Type B pancreatic cell (in vitro differentiated cells): ENCODE measurements around the gene STK40. TPM values are rescaled to one million over a fixed set of nuclear protein-coding genes. Genes with fewer than 3 reads are reported as not detected.

Experiments used
- DNase-seq: peaks from one replicate; pipeline ENCODE4 v3.0.0; 2021; ENCODE audit warnings: mixed read lengths; ENCODE audit not compliant: unreplicated experiment; ENCODE audit errors: extremely low spot score
- H3K27ac Mint-ChIP-seq: 2 replicates; pipeline ENCODE4 v1.8.0; 2021; ENCODE audit warnings: mild to moderate bottlenecking, mixed read lengths
- H3K27me3 Mint-ChIP-seq: 2 replicates; pipeline ENCODE4 v1.8.0; 2021; ENCODE audit warnings: mixed read lengths
- H3K36me3 Mint-ChIP-seq: 2 replicates; pipeline ENCODE4 v1.8.0; 2021; ENCODE audit warnings: mixed read lengths
- H3K4me1 Mint-ChIP-seq: one replicate; pipeline ENCODE4 v1.8.0; 2021; ENCODE audit warnings: mixed read lengths; ENCODE audit not compliant: unreplicated experiment
- H3K4me3 Mint-ChIP-seq: 2 replicates; pipeline ENCODE4 v1.8.0; 2021; ENCODE audit warnings: mild to moderate bottlenecking, mixed read lengths
- H3K9me3 Mint-ChIP-seq: 2 replicates; pipeline ENCODE4 v1.8.0; 2021; ENCODE audit warnings: mixed read lengths
- CTCF ChIP-seq: fragments of 200-600 bp; sonication (generic); conservative IDR thresholded peaks from 2 replicates; pipeline ENCODE4 v1.5.0; 2021; ENCODE audit warnings: antibody characterized with exemption, mild to moderate bottlenecking
- total RNA-seq: library from RNA; stranded (reverse); gene quantifications from 2 replicates; pipeline ENCODE4 v1.2.1, GENCODE V29; 2021; ENCODE audit warnings: low replicate concordance

STK40 gene
- total RNA-seq, 1 donor from 2014 or later = 58.5 TPM

GRCh38 chr1:36327421-36328087, 58.2 kb downstream of the STK40 start:
- no peak for TF ChIP-seq CTCF
- H3K36me3 Mint-ChIP-seq = no peaks in the 10 kb centered on the region
- H3K9me3 Mint-ChIP-seq = peaks cover 3% of the 10 kb centered on the region
- DNase-seq = no peak
- peak overlapping the region; percentile 55 for H3K4me3 Mint-ChIP-seq
- peaks cover 33% of the 10 kb centered on the region for H3K4me1 Mint-ChIP-seq
- H3K27me3 Mint-ChIP-seq = peaks cover 15% of the 10 kb centered on the region
- peak overlapping the region; percentile 75 for H3K27ac Mint-ChIP-seq

- no peaks in the 10 kb centered on the region for H3K36me3 Mint-ChIP-seq
- peaks cover 36% of the 10 kb centered on the region for H3K4me1 Mint-ChIP-seq
- peak overlapping the region; percentile 75 for H3K27ac Mint-ChIP-seq
- TF ChIP-seq CTCF = no peak
- peak overlapping the region; percentile 25 for H3K4me3 Mint-ChIP-seq
- H3K9me3 Mint-ChIP-seq = no peaks in the 10 kb centered on the region
- peaks cover 8% of the 10 kb centered on the region for H3K27me3 Mint-ChIP-seq
- DNase-seq = no peak
Measured at GRCh38 chr1:36326499-36326898, 59.2 kb downstream of the STK40 start.

- Mint-ChIP-seq H3K27ac (peak overlapping the region; percentile 92), H3K9me3 (no peaks in the 10 kb centered on the region), H3K4me3 (peak overlapping the region; percentile 91), H3K27me3 (peaks cover 4% of the 10 kb centered on the region), H3K4me1 (peaks cover 41% of the 10 kb centered on the region), H3K36me3 (no peaks in the 10 kb centered on the region)
- no peak for TF ChIP-seq CTCF
- no peak for DNase-seq
Measured at GRCh38 chr1:36324353-36324703, 61.4 kb downstream of the STK40 start.

GRCh38 chr1:36323636-36324352, 61.9 kb downstream of the STK40 start, which contains the start of gene EVA1B:
Gene EVA1B, minus strand, starts transcription at chr1:36323645. Its CDS starts 608 bp downstream, at chr1:36323037.
- peak; percentile 80 for DNase-seq
- H3K27ac Mint-ChIP-seq = peak within 1 kb of the TSS; percentile 92
- no peaks in the 10 kb centered on the region for H3K36me3 Mint-ChIP-seq
- peak within 1 kb of the TSS; percentile 91 for H3K4me3 Mint-ChIP-seq
- peaks cover 39% of the 10 kb centered on the region for H3K4me1 Mint-ChIP-seq
- no peaks in the 10 kb centered on the region for H3K9me3 Mint-ChIP-seq
- peaks cover 4% of the 10 kb centered on the region for H3K27me3 Mint-ChIP-seq
- no peak for TF ChIP-seq CTCF

- DNase-seq = no peak
- H3K27ac Mint-ChIP-seq = no peak overlapping the region
Measured at GRCh38 chr1:36322786-36323635, 62.7 kb downstream of the STK40 start.

More at GRCh38 chr1:36322786-36323635, 62.7 kb downstream of the STK40 start:
- Mint-ChIP-seq H3K9me3 (no peaks in the 10 kb centered on the region), H3K4me1 (peaks cover 38% of the 10 kb centered on the region), H3K4me3 (peak overlapping the region; percentile 82), H3K27me3 (peaks cover 4% of the 10 kb centered on the region), H3K36me3 (peaks cover 2% of the 10 kb centered on the region)
- no peak for TF ChIP-seq CTCF
